Body of pancreas (tissue), 4 donors: Measurements from ENCODE around the gene UBE2Q1.

ENCODE experiments used
- CTCF ChIP-seq, 7 experiments: fragments of 450-650 bp in 4 of 7; fragments of 200-600 bp in 3 of 7; sonication (generic) in 3 of 7; IDR thresholded peaks; one replicate each; pipeline ENCODE4 v1.5.1; 2016 to 2019; ENCODE audit warnings: antibody characterized with exemption in 7 of 7
- POLR2A ChIP-seq, 3 donors: fragments of 450-650 bp; IDR thresholded peaks; one replicate each; pipeline ENCODE4 v1.6.1; 2016; ENCODE audit warnings: antibody characterized with exemption in 3 of 3, mild to moderate bottlenecking in 2 of 3

- TF ChIP-seq CTCF (IDR thresholded peaks at IDR 0.05) (no peak), POLR2A (IDR thresholded peaks at IDR 0.05) (no peak)
Measured at GRCh38 chr1:154593390-154593789, 34.9 kb upstream of the UBE2Q1 start.
